ENCODE measurements around the gene DENND2C. TPM values are rescaled to one million over a fixed set of nuclear protein-coding genes. Genes with fewer than 3 reads are reported as not detected.

Gene DENND2C
- total RNA-seq, 1 donor from 2014 or later: 3.2 TPM

- no peak for FAIRE-seq
- H3K27ac ChIP-seq (ENCODE audit: low read depth, low read length): no peak overlapping the region
- no peaks in the 10 kb centered on the region for H3K36me3 ChIP-seq (ENCODE audit: insufficient read depth, low read length)
- Mint-ChIP-seq H3K4me1 (ENCODE audit: low read depth, unreplicated experiment) (peaks cover 7% of the 10 kb centered on the region), H3K27ac (ENCODE audit: unreplicated experiment) (no peak overlapping the region), H3K36me3 (ENCODE audit: low read depth, unreplicated experiment) (no peaks in the 10 kb centered on the region), H3K27me3 (ENCODE audit: low read depth, unreplicated experiment) (no peaks in the 10 kb centered on the region), H3K4me3 (ENCODE audit: unreplicated experiment) (no peak overlapping the region), H3K9me3 (ENCODE audit: unreplicated experiment) (no peaks in the 10 kb centered on the region)
- no peak overlapping the region for H3K4me2 ChIP-seq (ENCODE audit: low read length)
- H3K9me3 ChIP-seq (ENCODE audit: insufficient read depth, low read depth, low read length): no peaks in the 10 kb centered on the region
- H3K4me3 ChIP-seq (ENCODE audit: insufficient read depth, low read depth, low read length): no peak overlapping the region
- no peaks in the 10 kb centered on the region for H3K4me1 ChIP-seq (ENCODE audit: insufficient read depth, low read length)
- DNase-seq (ENCODE audit: low read depth): no peak
- no peak for TF ChIP-seq CTCF (IDR thresholded peaks at IDR 0.05; ENCODE audit: insufficient read depth, low read depth, low read length)
- TF ChIP-seq EZH2 (IDR thresholded peaks at IDR 0.05; ENCODE audit: insufficient read depth, low read length): no peak
- H3K9ac ChIP-seq (ENCODE audit: low read length): no peak overlapping the region
- H2AFZ ChIP-seq (ENCODE audit: low read depth, low read length): no peak overlapping the region
- no peaks in the 10 kb centered on the region for H3K79me2 ChIP-seq (ENCODE audit: insufficient read depth, low read length)
- no peaks in the 10 kb centered on the region for H4K20me1 ChIP-seq (ENCODE audit: insufficient read depth, low read length)
- no peaks in the 10 kb centered on the region for H3K27me3 ChIP-seq (ENCODE audit: insufficient read depth, low read length)
Observed at GRCh38 chr1:114607223-114607622, 62.6 kb downstream of the DENND2C start.

GRCh38 chr1:114597949-114598348, 71.9 kb downstream of the DENND2C start:
- TF ChIP-seq EZH2 (IDR thresholded peaks at IDR 0.05; ENCODE audit: insufficient read depth, low read length): no peak
- no peak for TF ChIP-seq CTCF (IDR thresholded peaks at IDR 0.05; ENCODE audit: insufficient read depth, low read depth, low read length)
- Histone ChIP-seq H3K27me3 (ENCODE audit: insufficient read depth, low read length) (no peaks in the 10 kb centered on the region), H3K4me3 (ENCODE audit: insufficient read depth, low read depth, low read length) (no peak overlapping the region), H2AFZ (ENCODE audit: low read depth, low read length) (no peak overlapping the region), H4K20me1 (ENCODE audit: insufficient read depth, low read length) (no peaks in the 10 kb centered on the region), H3K36me3 (ENCODE audit: insufficient read depth, low read length) (no peaks in the 10 kb centered on the region), H3K9ac (ENCODE audit: low read length) (no peak overlapping the region), H3K79me2 (ENCODE audit: insufficient read depth, low read length) (no peaks in the 10 kb centered on the region), H3K27ac (ENCODE audit: low read depth, low read length) (no peak overlapping the region), H3K9me3 (ENCODE audit: insufficient read depth, low read depth, low read length) (no peaks in the 10 kb centered on the region), H3K4me1 (ENCODE audit: insufficient read depth, low read length) (no peaks in the 10 kb centered on the region), H3K4me2 (ENCODE audit: low read length) (no peak overlapping the region)
- DNase-seq (ENCODE audit: low read depth): no peak
- Mint-ChIP-seq H3K4me3 (ENCODE audit: unreplicated experiment) (no peak overlapping the region), H3K36me3 (ENCODE audit: low read depth, unreplicated experiment) (peaks cover 2% of the 10 kb centered on the region), H3K4me1 (ENCODE audit: low read depth, unreplicated experiment) (no peaks in the 10 kb centered on the region), H3K27ac (ENCODE audit: unreplicated experiment) (no peak overlapping the region), H3K27me3 (ENCODE audit: low read depth, unreplicated experiment) (no peaks in the 10 kb centered on the region), H3K9me3 (ENCODE audit: unreplicated experiment) (no peaks in the 10 kb centered on the region)
- no peak for FAIRE-seq

- Histone ChIP-seq H2AFZ (ENCODE audit: low read depth, low read length) (no peak overlapping the region), H3K4me1 (ENCODE audit: insufficient read depth, low read length) (no peaks in the 10 kb centered on the region), H3K4me3 (ENCODE audit: insufficient read depth, low read depth, low read length) (no peak overlapping the region), H3K79me2 (ENCODE audit: insufficient read depth, low read length) (no peaks in the 10 kb centered on the region), H3K9me3 (ENCODE audit: insufficient read depth, low read depth, low read length) (no peaks in the 10 kb centered on the region), H3K27me3 (ENCODE audit: insufficient read depth, low read length) (no peaks in the 10 kb centered on the region), H4K20me1 (ENCODE audit: insufficient read depth, low read length) (no peaks in the 10 kb centered on the region), H3K9ac (ENCODE audit: low read length) (no peak overlapping the region), H3K4me2 (ENCODE audit: low read length) (no peak overlapping the region), H3K36me3 (ENCODE audit: insufficient read depth, low read length) (no peaks in the 10 kb centered on the region), H3K27ac (ENCODE audit: low read depth, low read length) (no peak overlapping the region)
- no peaks in the 10 kb centered on the region for H3K27me3 Mint-ChIP-seq (ENCODE audit: low read depth, unreplicated experiment)
- H3K27ac Mint-ChIP-seq (ENCODE audit: unreplicated experiment): no peak overlapping the region
- no peak for FAIRE-seq
- no peak for DNase-seq (ENCODE audit: low read depth)
- H3K9me3 Mint-ChIP-seq (ENCODE audit: unreplicated experiment): no peaks in the 10 kb centered on the region
- TF ChIP-seq CTCF (IDR thresholded peaks at IDR 0.05; ENCODE audit: insufficient read depth, low read depth, low read length) (no peak), EZH2 (IDR thresholded peaks at IDR 0.05; ENCODE audit: insufficient read depth, low read length) (no peak)
- H3K4me3 Mint-ChIP-seq (ENCODE audit: unreplicated experiment): no peak overlapping the region
- H3K4me1 Mint-ChIP-seq (ENCODE audit: low read depth, unreplicated experiment): no peaks in the 10 kb centered on the region
- no peaks in the 10 kb centered on the region for H3K36me3 Mint-ChIP-seq (ENCODE audit: low read depth, unreplicated experiment)
Observed at GRCh38 chr1:114595602-114596001, 74.2 kb downstream of the DENND2C start.
